Mesangial cell (primary cell): ENCODE measurements around the gene TMX2. TPM values are rescaled to one million over a fixed set of nuclear protein-coding genes. Genes with fewer than 3 reads are reported as not detected.

Source experiments
- total RNA-seq: library from RNA; depleted of rRNA; stranded (reverse); fragments of >200 nt; gene quantifications from 2 replicates; pipeline ENCODE4 v1.2.3, GENCODE V29; 2015

Gene TMX2
- 54.0 and 69.1 TPM in 2 replicates for total RNA-seq

GRCh38 chr11:57712256-57713150 is at the start of gene TMX2:
TMX2 (plus strand) TSS chr11:57712593; CDS start chr11:57712619, 26 bp downstream.

GRCh38 chr11:57667736-57668433 is 44.5 kb upstream of the TMX2 start, which contains the start of gene ZDHHC5:
ZDHHC5 (plus strand) TSS chr11:57668114; CDS start chr11:57673091, 4,977 bp downstream.

GRCh38 chr11:57711414-57712255 is 758 bp upstream of the TMX2 start, which contains the start of gene MED19:
MED19 (minus strand) TSS chr11:57712215; CDS start chr11:57712179, 36 bp downstream.

GRCh38 chr11:57741132-57742086 is 29.0 kb downstream of the TMX2 start, which contains the start of gene SELENOH:
SELENOH (plus strand) TSS chr11:57741491; CDS start chr11:57741596, 105 bp downstream.

GRCh38 chr11:57751676-57752253 is 39.4 kb downstream of the TMX2 start, which contains the start of gene BTBD18:
BTBD18 (minus strand) TSS chr11:57751819; CDS start chr11:57751188, 631 bp downstream.

GRCh38 chr11:57761301-57762234 is 49.2 kb downstream of the TMX2 start, which contains the start of gene CTNND1:
CTNND1 (plus strand) TSS chr11:57761802; CDS start chr11:57791479, 29,677 bp downstream.

Other genes with a start within 250 kb of the TMX2 start
- gene SLC43A1, start 196.9 kb upstream of the TMX2 start, total RNA-seq, result 9.8 and 12.4 TPM in 2 replicates
- gene TIMM10, start 181.8 kb upstream of the TMX2 start, total RNA-seq, result 37.6 and 71.2 TPM in 2 replicates
- not detected in 2 replicates for gene SMTNL1, start 175.0 kb upstream of the TMX2 start, total RNA-seq
- gene UBE2L6, start 144.9 kb upstream of the TMX2 start, total RNA-seq, result 11.9 and 50.8 TPM in 2 replicates
- 5.1 and 28.6 TPM in 2 replicates for gene SERPING1, start 114.9 kb upstream of the TMX2 start, total RNA-seq
- gene YPEL4, start 62.7 kb upstream of the TMX2 start, total RNA-seq, result 0.38 TPM in 1 of 2 replicates, not detected in the other
- 13.6 and 14.7 TPM in 2 replicates for gene CLP1, start 54.8 kb upstream of the TMX2 start, total RNA-seq
- gene ZDHHC5, start 44.5 kb upstream of the TMX2 start, total RNA-seq, result 45.6 and 59.2 TPM in 2 replicates
- gene MED19, start 378 bp upstream of the TMX2 start, total RNA-seq, result 33.6 and 36.5 TPM in 2 replicates
- 141 and 172 TPM in 2 replicates for gene SELENOH, start 28.9 kb downstream of the TMX2 start, total RNA-seq
- gene BTBD18, start 39.2 kb downstream of the TMX2 start, total RNA-seq, result not detected in 2 replicates
- gene CTNND1, start 49.2 kb downstream of the TMX2 start, total RNA-seq, result 76.8 and 97.1 TPM in 2 replicates